NCI-H1436 treated with DMSO at 0.1 percent for 48 hours (cell line): ENCODE measurements around the gene INPP5B.

ENCODE experiments used
- DNase-seq: peaks from one replicate; lab custom pipeline; 2025; lab: John Stamatoyannopoulos, UW

The INPP5B gene

GRCh38 chr1:37840711-37841110 lies 106.1 kb downstream of the INPP5B start:
- DNase-seq: no peak

- no peak for DNase-seq
These were observed 107.2 kb downstream of the INPP5B start for GRCh38 chr1:37839676-37840075.

GRCh38 chr1:37836788-37837187 lies 110.1 kb downstream of the INPP5B start:
- no peak for DNase-seq

GRCh38 chr1:37831809-37832208 lies 115.0 kb downstream of the INPP5B start:
- DNase-seq: no peak

GRCh38 chr1:37831109-37831508 lies 115.7 kb downstream of the INPP5B start:
- no peak for DNase-seq

GRCh38 chr1:37828410-37829074 lies 118.3 kb downstream of the INPP5B start:
- DNase-seq: no peak

GRCh38 chr1:37825506-37825905 lies 121.3 kb downstream of the INPP5B start:
- DNase-seq: no peak

GRCh38 chr1:37824001-37824400 lies 122.9 kb downstream of the INPP5B start:
- DNase-seq: no peak

- DNase-seq: no peak
These were observed 123.7 kb downstream of the INPP5B start for GRCh38 chr1:37822906-37823815.

GRCh38 chr1:37821481-37821880 lies 125.4 kb downstream of the INPP5B start:
- DNase-seq: no peak

- no peak for DNase-seq
These were observed 129.4 kb downstream of the INPP5B start for GRCh38 chr1:37817481-37817880.

- DNase-seq: no peak
These were observed 132.6 kb downstream of the INPP5B start for GRCh38 chr1:37814252-37814651.

GRCh38 chr1:37813529-37814145 lies 133.2 kb downstream of the INPP5B start:
- DNase-seq: no peak

- DNase-seq: no peak
These were observed 135.7 kb downstream of the INPP5B start for GRCh38 chr1:37811027-37811655.
